GM12878 (cell line): ENCODE results near the gene CD86. TPM values are rescaled to one million over a fixed set of nuclear protein-coding genes. Genes with fewer than 3 reads are reported as not detected.

Experiments
- ATF2 ChIP-seq: IDR thresholded peaks from 2 replicates; pipeline ENCODE4 v1.6.1; 2012; ENCODE audit warnings: low read length, inconsistent platforms
- CBX3 ChIP-seq: fragments of 200-600 bp; sonication (generic); IDR thresholded peaks from 2 replicates; pipeline ENCODE4 v1.6.1; 2016; ENCODE audit warnings: low read depth, borderline replicate concordance
- CHD2 ChIP-seq: IDR thresholded peaks from 2 replicates; pipeline ENCODE4 v1.6.1; 2011; ENCODE audit warnings: low read depth, low read length, improper control_type of control experiment, borderline replicate concordance
- ELK1 ChIP-seq: IDR thresholded peaks from 2 replicates; pipeline ENCODE4 v1.6.1; 2012; ENCODE audit warnings: low read depth, low read length, improper control_type of control experiment
- EP300 ChIP-seq, 2 experiments: fragments of 150-350 bp in 1 of 2; IDR thresholded peaks; 2 replicates each; pipeline ENCODE4 v1.6.1; 2011 to 2012; ENCODE audit warnings: low read depth in 2 of 2, low read length in 2 of 2, borderline replicate concordance in 1 of 2, improper control_type of control experiment in 1 of 2, inconsistent platforms in 1 of 2; ENCODE audit not compliant: control insufficient read depth in 1 of 2
- EZH2 ChIP-seq: IDR thresholded peaks from 2 replicates; pipeline ENCODE4 v1.6.1; 2012; ENCODE audit warnings: low read depth, mild to moderate bottlenecking, control low read depth, inconsistent platforms, low read length, borderline replicate concordance; ENCODE audit not compliant: control insufficient read depth
- FOXM1 ChIP-seq: IDR thresholded peaks from 2 replicates; pipeline ENCODE4 v1.6.1; 2012; ENCODE audit warnings: low read depth, mild to moderate bottlenecking, inconsistent platforms, low read length, moderate library complexity
- IKZF1 ChIP-seq: fragments of 450-650 bp; conservative IDR thresholded peaks from 2 replicates; pipeline ENCODE4 v1.6.1; 2017; ENCODE audit warnings: antibody characterized with exemption, mild to moderate bottlenecking
- POLR2AphosphoS2 ChIP-seq: IDR thresholded peaks from 2 replicates; pipeline ENCODE4 v1.6.1; 2011; ENCODE audit warnings: low read depth, mild to moderate bottlenecking, low read length, improper control_type of control experiment, moderate library complexity
- PRDM15 ChIP-seq: fragments of 450-650 bp; formaldehyde crosslinking; IDR thresholded peaks from 2 replicates; pipeline ENCODE4 v1.4.0; 2020; ENCODE audit warnings: mild to moderate bottlenecking, moderate library complexity
- RB1 ChIP-seq: fragments of 450-650 bp; formaldehyde crosslinking; IDR thresholded peaks from 2 replicates; pipeline ENCODE4 v1.6.1; 2017; ENCODE audit warnings: mild to moderate bottlenecking, borderline replicate concordance
- RCOR1 ChIP-seq: conservative IDR thresholded peaks from 2 replicates; pipeline ENCODE4 v1.6.1; 2012; ENCODE audit warnings: low read depth, low read length, improper control_type of control experiment
- SIN3A ChIP-seq: IDR thresholded peaks from 2 replicates; pipeline ENCODE4 v1.6.1; 2012; ENCODE audit warnings: low read depth, low read length, improper control_type of control experiment
- SIX5 ChIP-seq: IDR thresholded peaks from 2 replicates; pipeline ENCODE4 v1.6.1; 2011; ENCODE audit warnings: mild to moderate bottlenecking, low read depth, low read length, moderate library complexity; ENCODE audit not compliant: severe bottlenecking
- STAT1 ChIP-seq: fragments of 450-650 bp; conservative IDR thresholded peaks from 2 replicates; pipeline ENCODE4 v1.6.1; 2014; ENCODE audit warnings: antibody characterized with exemption, mild to moderate bottlenecking
- TCF7 ChIP-seq: IDR thresholded peaks from 2 replicates; pipeline ENCODE4 v1.6.1; 2014; ENCODE audit warnings: antibody characterized with exemption, borderline replicate concordance
- ZBTB11 ChIP-seq: fragments of 450-650 bp; formaldehyde crosslinking; IDR thresholded peaks from 2 replicates; pipeline ENCODE4 v1.5.0; 2022; ENCODE audit warnings: mild to moderate bottlenecking, missing genetic modification characterization
- ZNF217 ChIP-seq: fragments of 450-650 bp; IDR thresholded peaks from 2 replicates; pipeline ENCODE4 v1.6.1; 2017; ENCODE audit warnings: antibody characterized with exemption, mild to moderate bottlenecking
- ZNF274 ChIP-seq: IDR thresholded peaks from one replicate; pipeline ENCODE4 v1.8.0; 2011; ENCODE audit not compliant: insufficient read length, insufficient read depth
- ZNF384 ChIP-seq: IDR thresholded peaks from 2 replicates; pipeline ENCODE4 v1.6.1; 2012; ENCODE audit warnings: low read depth, mild to moderate bottlenecking, low read length, improper control_type of control experiment, borderline replicate concordance
- polyA plus RNA-seq, 11 experiments: library from polyadenylated mRNA; depleted of rRNA in 4 of 11; unstranded in 6 of 11; stranded (reverse) in 5 of 11; fragments of >200 nt; fragmentation: Nextera tagmentation in 4 of 11; fragmentation: Illumina TruSeq in 1 of 11; extraction: Ambion mirVana in 4 of 11; extraction: Trizol in 1 of 11; gene quantifications; 1 replicate in 1 of 11; 2 replicates in 10 of 11; pipeline versions ENCODE4 v1.2.1 to v1.2.3, GENCODE V29; 2011 to 2016; ENCODE audit warnings: inconsistent platforms in 2 of 11, missing spikeins in 2 of 11, low read depth in 1 of 11
- total RNA-seq, 4 experiments: library from RNA; depleted of rRNA in 3 of 4; stranded (reverse); fragments of >200 nt in 3 of 4; fragmentation: Illumina TruSeq in 1 of 4; extraction: Trizol in 1 of 4; gene quantifications; 2 replicates each; pipeline versions ENCODE4 v1.2.1 to v1.2.3, GENCODE V29; 2013 to 2021

Gene CD86
- total and polyA plus RNA-seq, 10 of the 15 experiments (the other 5 are each of a cell fraction or from before 2014, with no cell fraction given) = 40.9 to 100 (median 55.5) TPM

GRCh38 chr3:122104515-122105194 is 49.5 kb downstream of the CD86 start (continued):
- TF ChIP-seq ZBTB11 (CRISPR knock-in tag) (no peak), SIN3A (no peak), ZNF274 (no peak), TCF7 (no peak), SIX5 (no peak), ELK1 (no peak), PRDM15 (no peak), POLR2AphosphoS2 (no peak), IKZF1 (peak; percentile 33), ZNF384 (no peak), CBX3 (no peak), FOXM1 (peak; percentile 50; the same call in 1 of the 2 replicates), STAT1 (no peak), RB1 (no peak), EZH2 (no peak), RCOR1 (0 out of 2 replicates have a peak, but pooled peaks have one; percentile 31), EP300 (IDR thresholded peaks at IDR 0.05; ENCODE audit: borderline replicate concordance in 1 of 2, control insufficient read depth in 1 of 2, low read depth in 2 of 2, low read length in 2 of 2) (peak; percentile 75 to 77; a peak in 2 of 4 replicates), ATF2 (0 out of 2 replicates have a peak, but pooled peaks have one; percentile 36), ZNF217 (0 out of 2 replicates have a peak, but pooled peaks have one; percentile 32), CHD2 (no peak)
